Brain microvascular endothelial cell (primary cell): ENCODE data around the gene DCTN2.
"Not testable (repeated sequence)": the region's sequence is repeated elsewhere in the genome, so short reads cannot be mapped to it uniquely, and the experiment has no call there.

Experiments
- DNase-seq: peaks from one replicate; pipeline ENCODE4 v3.0.0-alpha.2; 2020
- H3K27ac ChIP-seq: fragments of 250-450 bp; sonication (Bioruptor Pico); 2 replicates; pipeline ENCODE4 v1.5.1; 2020; ENCODE audit warnings: mild to moderate bottlenecking, moderate library complexity
- H3K27me3 ChIP-seq: fragments of 250-450 bp; sonication (Bioruptor Pico); replicated peaks from 2 replicates; pipeline ENCODE4 v1.5.1; 2020; ENCODE audit warnings: mild to moderate bottlenecking
- H3K36me3 ChIP-seq: fragments of 250-450 bp; sonication (Bioruptor Pico); replicated peaks from 2 replicates; pipeline ENCODE4 v1.5.1; 2020; ENCODE audit warnings: mild to moderate bottlenecking
- H3K4me3 ChIP-seq: 2 replicates; pipeline ENCODE4 v1.5.1; 2011; ENCODE audit warnings: low read depth, mild to moderate bottlenecking, control low read depth, low read length, moderate library complexity
- in situ Hi-C: cut with HindIII; loops from 2 replicates; pipeline ENCODE4 v1.10.0; 2017; ENCODE audit warnings: low sequenced_read_pairs, low pct_ligation_motif_present
- TF ChIP-seq, protein P1 (sequence below): IDR thresholded peaks from 2 replicates; pipeline ENCODE4 v1.5.1; 2011; ENCODE audit warnings: low read depth, mild to moderate bottlenecking, moderate library complexity, low read length, control low read depth, inconsistent platforms; ENCODE audit errors: missing control alignments

The DCTN2 gene

DNA sequence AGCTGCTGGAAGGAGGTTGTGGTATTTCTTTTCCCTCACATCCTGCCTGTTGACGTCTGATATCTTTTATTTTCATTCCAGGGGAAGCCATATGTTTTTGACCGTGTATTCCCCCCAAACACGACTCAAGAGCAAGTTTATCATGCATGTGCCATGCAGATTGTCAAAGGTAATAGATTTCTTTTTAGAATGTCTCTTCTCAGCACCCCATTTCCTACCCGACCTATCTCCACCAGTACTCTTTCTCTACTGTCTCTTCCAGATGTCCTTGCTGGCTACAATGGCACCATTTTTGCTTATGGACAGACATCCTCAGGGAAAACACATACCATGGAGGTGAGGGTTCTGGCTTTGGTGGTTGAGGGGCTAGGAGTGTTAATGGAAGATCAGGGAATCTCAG is 16.4 kb upstream of the DCTN2 start:
- Histone ChIP-seq H3K36me3 (no peaks in the 10 kb centered on the region), H3K27ac (no peak overlapping the region), H3K27me3 (no peaks in the 10 kb centered on the region), H3K4me3 (no peak overlapping the region)
- DNase-seq: no peak
- in situ Hi-C loops: no loop called here
- TF ChIP-seq, protein P1, sequence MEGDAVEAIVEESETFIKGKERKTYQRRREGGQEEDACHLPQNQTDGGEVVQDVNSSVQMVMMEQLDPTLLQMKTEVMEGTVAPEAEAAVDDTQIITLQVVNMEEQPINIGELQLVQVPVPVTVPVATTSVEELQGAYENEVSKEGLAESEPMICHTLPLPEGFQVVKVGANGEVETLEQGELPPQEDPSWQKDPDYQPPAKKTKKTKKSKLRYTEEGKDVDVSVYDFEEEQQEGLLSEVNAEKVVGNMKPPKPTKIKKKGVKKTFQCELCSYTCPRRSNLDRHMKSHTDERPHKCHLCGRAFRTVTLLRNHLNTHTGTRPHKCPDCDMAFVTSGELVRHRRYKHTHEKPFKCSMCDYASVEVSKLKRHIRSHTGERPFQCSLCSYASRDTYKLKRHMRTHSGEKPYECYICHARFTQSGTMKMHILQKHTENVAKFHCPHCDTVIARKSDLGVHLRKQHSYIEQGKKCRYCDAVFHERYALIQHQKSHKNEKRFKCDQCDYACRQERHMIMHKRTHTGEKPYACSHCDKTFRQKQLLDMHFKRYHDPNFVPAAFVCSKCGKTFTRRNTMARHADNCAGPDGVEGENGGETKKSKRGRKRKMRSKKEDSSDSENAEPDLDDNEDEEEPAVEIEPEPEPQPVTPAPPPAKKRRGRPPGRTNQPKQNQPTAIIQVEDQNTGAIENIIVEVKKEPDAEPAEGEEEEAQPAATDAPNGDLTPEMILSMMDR: no peak

DNA sequence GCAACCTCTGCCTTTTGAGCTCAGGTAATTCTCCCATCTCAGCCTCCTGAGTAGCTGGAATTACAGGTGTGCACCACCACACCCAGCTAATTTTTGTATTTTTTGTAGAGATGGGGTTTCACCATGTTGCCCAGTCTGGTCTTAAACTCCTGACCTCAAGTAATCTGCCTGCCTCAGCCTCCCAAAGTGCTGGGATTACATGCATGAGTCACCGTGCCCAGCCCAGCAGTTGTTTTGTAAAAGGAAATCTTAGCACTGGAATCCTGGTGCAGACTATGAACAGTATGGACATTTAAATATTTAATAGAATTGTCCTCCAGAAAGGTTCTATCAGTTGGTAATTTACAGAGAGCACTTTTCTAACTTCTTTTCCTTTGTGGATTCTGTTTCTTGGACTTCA is 14.1 kb upstream of the DCTN2 start:
- H3K36me3 ChIP-seq, H3K27me3 ChIP-seq, H3K4me3 ChIP-seq, in situ Hi-C loops, H3K27ac ChIP-seq: not testable (repeated sequence)
- peak; percentile 42 for DNase-seq

DNA sequence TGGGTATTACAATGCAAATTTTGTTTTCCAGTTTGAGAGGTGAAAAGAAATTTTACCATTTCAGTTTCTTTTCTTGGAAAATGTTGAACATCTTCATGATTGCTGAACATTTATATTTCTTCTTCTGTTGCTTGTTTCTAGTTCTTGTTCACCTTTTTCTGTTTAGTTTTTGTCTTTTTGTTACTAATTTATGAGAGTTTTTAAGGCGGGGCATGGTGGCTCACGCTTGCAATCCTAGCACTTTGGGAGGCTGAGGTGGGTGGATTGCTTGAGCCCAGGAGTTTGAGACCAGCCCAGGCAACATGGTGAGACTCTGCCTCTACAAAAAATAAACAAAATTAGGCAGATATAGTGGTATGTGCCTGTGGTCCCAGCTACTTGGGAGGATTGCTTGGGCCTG is 13.5 kb upstream of the DCTN2 start:
- Histone ChIP-seq H3K4me3 (no peak overlapping the region), H3K27ac (no peak overlapping the region), H3K27me3 (no peaks in the 10 kb centered on the region), H3K36me3 (no peaks in the 10 kb centered on the region)
- in situ Hi-C loops: no loop called here
- DNase-seq: no peak
- TF ChIP-seq, protein P1: no peak

DNA sequence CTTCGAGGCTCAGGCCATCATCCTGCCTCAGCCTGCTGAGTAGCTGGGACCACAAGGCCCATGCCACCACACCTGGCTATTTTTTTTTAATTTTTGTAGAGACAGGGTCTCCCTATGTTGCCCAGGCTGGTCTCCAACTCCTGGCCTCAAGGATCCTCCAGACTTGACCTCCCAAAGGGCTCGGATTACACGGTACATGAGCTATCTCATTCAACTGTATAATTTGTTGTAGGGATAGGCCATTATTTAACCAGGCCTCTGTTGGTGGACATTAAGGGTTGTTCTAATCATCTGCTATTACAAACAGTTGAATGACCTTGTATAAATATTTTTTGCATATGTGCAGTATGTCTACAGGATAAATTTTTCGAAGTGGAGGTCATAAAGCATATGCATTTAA is 11.9 kb upstream of the DCTN2 start:
- TF ChIP-seq, protein P1: no peak
- H3K4me3 ChIP-seq: no peak overlapping the region
- DNase-seq: no peak
- no peaks in the 10 kb centered on the region for H3K27me3 ChIP-seq
- no peaks in the 10 kb centered on the region for H3K36me3 ChIP-seq
- in situ Hi-C loops: no loop called here
- no peak overlapping the region for H3K27ac ChIP-seq

DNA sequence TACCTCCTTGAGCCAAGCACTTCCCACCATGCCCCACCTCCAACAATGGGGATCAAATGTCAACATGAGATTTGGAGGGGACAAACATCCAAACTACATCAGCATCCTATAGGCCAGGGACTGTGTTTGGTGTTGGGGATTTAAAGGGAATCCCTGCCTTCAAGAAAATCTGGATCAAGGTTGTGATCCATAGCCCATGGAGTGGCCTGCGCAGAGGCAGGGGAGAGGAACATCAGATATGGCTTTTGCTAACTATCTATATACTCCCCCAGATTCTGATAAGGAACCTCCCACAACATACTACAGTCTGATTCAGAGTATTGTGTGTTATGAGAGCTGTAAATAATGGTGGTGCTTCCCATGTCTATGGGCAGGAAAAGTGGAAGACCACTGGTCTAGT is 7.9 kb upstream of the DCTN2 start:
- TF ChIP-seq, protein P1: no peak
- Histone ChIP-seq H3K27me3 (peaks cover 6% of the 10 kb centered on the region), H3K27ac (no peak overlapping the region), H3K36me3 (no peaks in the 10 kb centered on the region), H3K4me3 (no peak overlapping the region)
- in situ Hi-C loops: no loop called here
- no peak for DNase-seq

DNA sequence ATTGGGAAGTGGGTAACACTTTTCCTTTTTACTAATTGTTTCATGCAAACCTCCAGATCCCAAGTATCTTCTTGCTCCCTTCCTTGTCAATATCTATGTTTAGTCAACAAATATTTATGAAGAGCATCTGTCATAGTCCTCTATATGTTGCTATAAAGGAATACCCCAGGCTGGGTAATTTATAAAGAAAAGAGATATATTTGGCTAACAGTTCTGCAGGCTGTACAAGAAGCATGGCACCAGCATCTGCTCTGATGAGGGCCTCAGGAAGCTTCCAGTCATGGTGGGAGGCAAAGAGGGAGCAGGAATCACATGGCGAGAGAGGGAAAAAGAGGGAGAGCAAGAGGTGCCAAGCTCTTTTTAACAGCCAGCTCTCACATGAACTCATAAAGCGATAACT is 7.5 kb upstream of the DCTN2 start:
- TF ChIP-seq, protein P1: no peak
- H3K27me3 ChIP-seq: peaks cover 7% of the 10 kb centered on the region

More for the DNA sequence above, 7.5 kb upstream of the DCTN2 start:
- no peak overlapping the region for H3K4me3 ChIP-seq
- in situ Hi-C loops: no loop called here
- DNase-seq: no peak
- no peaks in the 10 kb centered on the region for H3K36me3 ChIP-seq
- H3K27ac ChIP-seq: no peak overlapping the region
